ENCODE results near the gene SPOCK1. TPM values are rescaled to one million over a fixed set of nuclear protein-coding genes. Genes with fewer than 3 reads are reported as not detected.

Gene SPOCK1
- polyA plus RNA-seq, 1 donor, result 6.3 TPM

- no peak for DNase-seq
- H3K36me3 ChIP-seq (ENCODE audit: control insufficient read depth, insufficient read depth, low read length), result no peaks in the 10 kb centered on the region
- no peak overlapping the region for H3K4me3 ChIP-seq (ENCODE audit: low read length)
- no peak overlapping the region for H3K27ac ChIP-seq (ENCODE audit: low read length)
- WGBS (ENCODE audit: insufficient coverage, low lambda C conversion rate), result 100% methylated on average over 1 of the region's 5 CpGs
- H3K4me1 ChIP-seq (ENCODE audit: control insufficient read depth, insufficient read depth, low read length), result peaks cover 3% of the 10 kb centered on the region
- H3K27me3 ChIP-seq (ENCODE audit: control insufficient read depth, insufficient read depth, low read length), result no peaks in the 10 kb centered on the region
- H3K9me3 ChIP-seq (ENCODE audit: control insufficient read depth, low read depth, low read length), result no peaks in the 10 kb centered on the region
Observed at GRCh38 chr5:136999787-137000186, 499.3 kb downstream of the SPOCK1 start.

GRCh38 chr5:136998854-136999357 lies 500.2 kb downstream of the SPOCK1 start:
- Histone ChIP-seq H3K4me3 (ENCODE audit: low read length) (no peak overlapping the region), H3K27ac (ENCODE audit: low read length) (no peak overlapping the region), H3K4me1 (ENCODE audit: control insufficient read depth, insufficient read depth, low read length) (peaks cover 3% of the 10 kb centered on the region), H3K9me3 (ENCODE audit: control insufficient read depth, low read depth, low read length) (no peaks in the 10 kb centered on the region), H3K36me3 (ENCODE audit: control insufficient read depth, insufficient read depth, low read length) (no peaks in the 10 kb centered on the region), H3K27me3 (ENCODE audit: control insufficient read depth, insufficient read depth, low read length) (no peaks in the 10 kb centered on the region)
- WGBS (ENCODE audit: insufficient coverage, low lambda C conversion rate), result no CpG with 5 or more reads among the region's 6 CpGs
- DNase-seq, result peak; percentile 67 to 90

- WGBS (ENCODE audit: insufficient coverage, low lambda C conversion rate), result 60% methylated on average over 1 of the region's 5 CpGs
- no peaks in the 10 kb centered on the region for H3K9me3 ChIP-seq (ENCODE audit: control insufficient read depth, low read depth, low read length)
- no peak overlapping the region for H3K4me3 ChIP-seq (ENCODE audit: low read length)
- no peaks in the 10 kb centered on the region for H3K36me3 ChIP-seq (ENCODE audit: control insufficient read depth, insufficient read depth, low read length)
- H3K27ac ChIP-seq (ENCODE audit: low read length), result no peak overlapping the region
- H3K27me3 ChIP-seq (ENCODE audit: control insufficient read depth, insufficient read depth, low read length), result peaks cover 3% of the 10 kb centered on the region
- peaks cover 3% of the 10 kb centered on the region for H3K4me1 ChIP-seq (ENCODE audit: control insufficient read depth, insufficient read depth, low read length)
- no peak for DNase-seq
Observed at GRCh38 chr5:136994154-136994553, 505.0 kb downstream of the SPOCK1 start.

GRCh38 chr5:136992796-136993489 lies 506.2 kb downstream of the SPOCK1 start:
- WGBS (ENCODE audit: insufficient coverage, low lambda C conversion rate), result no CpG with 5 or more reads among the region's 3 CpGs
- H3K4me3 ChIP-seq (ENCODE audit: low read length), result no peak overlapping the region
- H3K9me3 ChIP-seq (ENCODE audit: control insufficient read depth, low read depth, low read length), result no peaks in the 10 kb centered on the region
- DNase-seq, result no peak
- H3K4me1 ChIP-seq (ENCODE audit: control insufficient read depth, insufficient read depth, low read length), result no peaks in the 10 kb centered on the region
- peaks cover 3% of the 10 kb centered on the region for H3K27me3 ChIP-seq (ENCODE audit: control insufficient read depth, insufficient read depth, low read length)
- H3K27ac ChIP-seq (ENCODE audit: low read length), result no peak overlapping the region
- no peaks in the 10 kb centered on the region for H3K36me3 ChIP-seq (ENCODE audit: control insufficient read depth, insufficient read depth, low read length)

- Histone ChIP-seq H3K27ac (ENCODE audit: low read length) (no peak overlapping the region), H3K27me3 (ENCODE audit: control insufficient read depth, insufficient read depth, low read length) (peaks cover 2% of the 10 kb centered on the region), H3K4me3 (ENCODE audit: low read length) (no peak overlapping the region), H3K4me1 (ENCODE audit: control insufficient read depth, insufficient read depth, low read length) (peaks cover 8% of the 10 kb centered on the region), H3K36me3 (ENCODE audit: control insufficient read depth, insufficient read depth, low read length) (no peaks in the 10 kb centered on the region), H3K9me3 (ENCODE audit: control insufficient read depth, low read depth, low read length) (no peaks in the 10 kb centered on the region)
- peak in 1 of 2 donors; percentile 35 for DNase-seq
- no CpG with 5 or more reads among the region's 2 CpGs for WGBS (ENCODE audit: insufficient coverage, low lambda C conversion rate)
Observed at GRCh38 chr5:136985785-136986475, 513.2 kb downstream of the SPOCK1 start.

- Histone ChIP-seq H3K36me3 (ENCODE audit: control insufficient read depth, insufficient read depth, low read length) (no peaks in the 10 kb centered on the region), H3K27me3 (ENCODE audit: control insufficient read depth, insufficient read depth, low read length) (no peaks in the 10 kb centered on the region), H3K27ac (ENCODE audit: low read length) (no peak overlapping the region), H3K4me3 (ENCODE audit: low read length) (no peak overlapping the region), H3K9me3 (ENCODE audit: control insufficient read depth, low read depth, low read length) (no peaks in the 10 kb centered on the region), H3K4me1 (ENCODE audit: control insufficient read depth, insufficient read depth, low read length) (peaks cover 8% of the 10 kb centered on the region)
- no CpG with 5 or more reads among the region's 4 CpGs for whole genome bisulfite sequencing (ENCODE audit: insufficient coverage, low lambda C conversion rate)
- peak in 1 of 2 donors; percentile 20 for DNase-seq
Observed at GRCh38 chr5:136984772-136985446, 514.2 kb downstream of the SPOCK1 start.

- Histone ChIP-seq H3K9me3 (ENCODE audit: control insufficient read depth, low read depth, low read length) (no peaks in the 10 kb centered on the region), H3K27ac (ENCODE audit: low read length) (no peak overlapping the region), H3K4me3 (ENCODE audit: low read length) (no peak overlapping the region), H3K27me3 (ENCODE audit: control insufficient read depth, insufficient read depth, low read length) (no peaks in the 10 kb centered on the region), H3K4me1 (ENCODE audit: control insufficient read depth, insufficient read depth, low read length) (peaks cover 8% of the 10 kb centered on the region), H3K36me3 (ENCODE audit: control insufficient read depth, insufficient read depth, low read length) (no peaks in the 10 kb centered on the region)
- WGBS (ENCODE audit: insufficient coverage, low lambda C conversion rate), result no CpG with 5 or more reads among the region's 2 CpGs
- no peak for DNase-seq
Observed at GRCh38 chr5:136981936-136982335, 517.2 kb downstream of the SPOCK1 start.

- Histone ChIP-seq H3K9me3 (ENCODE audit: control insufficient read depth, low read depth, low read length) (no peaks in the 10 kb centered on the region), H3K4me1 (ENCODE audit: control insufficient read depth, insufficient read depth, low read length) (no peaks in the 10 kb centered on the region), H3K4me3 (ENCODE audit: low read length) (no peak overlapping the region), H3K27ac (ENCODE audit: low read length) (no peak overlapping the region), H3K36me3 (ENCODE audit: control insufficient read depth, insufficient read depth, low read length) (no peaks in the 10 kb centered on the region), H3K27me3 (ENCODE audit: control insufficient read depth, insufficient read depth, low read length) (no peaks in the 10 kb centered on the region)
- WGBS (ENCODE audit: insufficient coverage, low lambda C conversion rate), result no CpG with 5 or more reads among the region's 5 CpGs
- DNase-seq, result no peak
Observed at GRCh38 chr5:136979131-136979530, 520.0 kb downstream of the SPOCK1 start.

GRCh38 chr5:136963504-136963903 lies 535.6 kb downstream of the SPOCK1 start:
- Histone ChIP-seq H3K36me3 (ENCODE audit: control insufficient read depth, insufficient read depth, low read length) (no peaks in the 10 kb centered on the region), H3K4me3 (ENCODE audit: low read length) (no peak overlapping the region), H3K27me3 (ENCODE audit: control insufficient read depth, insufficient read depth, low read length) (no peaks in the 10 kb centered on the region), H3K27ac (ENCODE audit: low read length) (no peak overlapping the region), H3K9me3 (ENCODE audit: control insufficient read depth, low read depth, low read length) (no peaks in the 10 kb centered on the region), H3K4me1 (ENCODE audit: control insufficient read depth, insufficient read depth, low read length) (no peaks in the 10 kb centered on the region)
- no CpG with 5 or more reads among the region's 3 CpGs for WGBS (ENCODE audit: insufficient coverage, low lambda C conversion rate)
- DNase-seq, result no peak

GRCh38 chr5:136957428-136957827 lies 541.7 kb downstream of the SPOCK1 start:
- H3K27ac ChIP-seq (ENCODE audit: low read length), result no peak overlapping the region
- WGBS (ENCODE audit: insufficient coverage, low lambda C conversion rate), result 100% methylated on average over 1 of the region's 2 CpGs
- no peak overlapping the region for H3K4me3 ChIP-seq (ENCODE audit: low read length)
- no peaks in the 10 kb centered on the region for H3K9me3 ChIP-seq (ENCODE audit: control insufficient read depth, low read depth, low read length)
- H3K4me1 ChIP-seq (ENCODE audit: control insufficient read depth, insufficient read depth, low read length), result no peaks in the 10 kb centered on the region
- no peaks in the 10 kb centered on the region for H3K36me3 ChIP-seq (ENCODE audit: control insufficient read depth, insufficient read depth, low read length)
- no peaks in the 10 kb centered on the region for H3K27me3 ChIP-seq (ENCODE audit: control insufficient read depth, insufficient read depth, low read length)
- no peak for DNase-seq
